ENCODE measurements around the gene CLIC5.
"Not testable (repeated sequence)": the region's sequence is repeated elsewhere in the genome, so short reads cannot be mapped to it uniquely, and the experiment has no call there.

Gene CLIC5

DNA sequence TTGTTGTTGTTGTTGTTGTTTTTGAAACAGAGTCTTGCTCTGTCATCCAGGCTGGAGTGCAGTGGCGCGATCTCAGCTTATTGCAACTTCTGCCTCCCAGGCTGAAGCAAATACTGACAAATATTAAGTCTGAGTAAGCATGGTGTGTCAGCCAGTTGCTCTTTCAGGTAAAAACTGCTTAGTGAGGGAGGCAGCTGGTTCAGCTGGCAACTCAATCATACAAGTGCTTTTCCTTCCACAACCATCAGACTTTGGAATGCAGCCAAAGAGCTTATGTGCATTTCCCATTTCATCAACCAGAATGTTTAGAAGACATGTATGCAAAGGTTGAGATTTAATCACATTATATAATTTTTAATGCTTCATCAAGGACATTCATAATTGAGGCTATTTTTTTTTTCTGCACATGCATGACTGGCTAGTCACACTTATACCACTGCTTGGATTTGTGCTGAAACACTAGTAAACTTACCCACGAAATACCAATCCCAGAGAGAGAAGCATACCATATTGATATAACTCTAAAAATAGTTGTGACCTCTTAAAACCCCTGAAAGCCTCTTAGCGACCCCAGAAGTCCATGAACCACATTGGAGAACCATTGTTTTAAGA, 56.0 kb downstream of the CLIC5 start:
- DNase-seq, result peak; percentile 92

DNA sequence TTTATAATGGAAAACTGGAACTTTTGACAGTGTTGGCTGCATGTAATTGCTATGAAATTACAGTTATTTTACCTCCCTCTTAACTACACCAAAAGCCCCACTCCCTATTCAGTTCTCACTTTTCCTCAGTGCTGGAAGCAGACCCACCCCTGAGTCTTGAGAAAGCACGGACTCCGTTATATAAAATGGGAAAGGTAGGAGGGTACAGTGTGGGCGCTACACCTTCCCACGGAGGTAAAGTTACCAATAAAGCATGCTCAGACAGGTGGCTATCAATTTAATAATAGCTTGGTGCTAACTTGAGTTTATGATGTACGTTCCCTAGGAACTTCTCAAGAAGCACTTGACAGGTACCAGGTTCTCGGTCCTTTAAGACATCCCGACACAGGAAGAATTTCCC, 59.0 kb downstream of the CLIC5 start:
- DNase-seq, result no peak

DNA sequence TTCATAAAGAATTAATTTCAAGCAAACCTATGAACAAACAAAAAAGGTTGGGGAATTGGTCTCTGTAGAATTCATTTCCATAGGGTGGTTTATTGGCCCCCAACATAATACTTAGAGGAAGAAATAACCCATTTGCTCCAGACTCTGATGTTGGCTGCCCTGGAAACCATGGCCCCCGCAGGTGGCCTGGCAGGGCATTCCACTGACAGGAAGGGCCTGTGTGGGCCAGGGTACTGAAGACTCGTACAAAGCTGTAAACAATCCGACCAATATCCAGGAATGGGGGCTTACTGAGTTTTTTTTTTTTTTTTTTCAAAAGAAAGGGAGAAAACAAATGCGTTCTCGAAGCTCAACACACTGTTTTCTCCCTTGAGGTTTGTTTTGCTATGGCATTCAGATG, 59.5 kb downstream of the CLIC5 start:
- DNase-seq, result no peak

DNA sequence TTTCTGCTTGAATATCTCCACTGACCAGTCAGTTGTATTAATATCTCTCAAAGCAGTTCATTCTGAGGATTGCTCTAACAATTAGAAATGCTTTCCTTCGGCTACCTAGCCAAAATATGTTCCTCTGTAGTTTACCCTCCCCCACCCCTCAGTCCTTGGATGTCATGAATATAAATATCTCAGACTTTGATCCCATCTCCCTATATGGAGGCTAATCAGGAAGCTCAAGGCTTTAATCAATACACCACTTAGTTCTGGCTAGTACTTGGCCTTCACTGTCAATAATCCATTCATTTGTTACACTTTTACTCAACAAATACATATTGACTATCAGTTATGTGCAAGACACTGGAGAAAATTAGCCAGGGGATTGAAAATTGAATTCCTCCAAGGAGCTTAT, 60.1 kb downstream of the CLIC5 start:
- no peak for DNase-seq

DNA sequence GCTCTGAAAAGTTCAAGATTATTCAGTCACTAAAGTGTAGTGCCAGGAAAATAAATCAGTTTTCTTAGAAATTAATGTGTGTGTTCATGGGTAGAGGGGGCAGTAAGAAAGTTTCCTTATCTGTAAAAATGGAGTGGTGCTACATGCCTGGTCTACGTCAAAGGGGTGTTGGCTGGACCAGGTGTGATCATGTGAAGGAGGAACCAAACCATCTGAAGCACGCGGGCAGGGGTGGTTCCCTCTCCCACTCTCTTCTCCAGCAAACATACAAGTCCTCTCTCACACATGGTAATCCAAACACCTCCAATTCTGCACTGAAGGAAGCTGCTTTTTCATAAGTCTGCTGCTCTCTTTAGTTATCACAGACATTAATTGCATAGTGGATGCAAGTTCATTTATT, 63.1 kb downstream of the CLIC5 start:
- DNase-seq, result no peak

DNA sequence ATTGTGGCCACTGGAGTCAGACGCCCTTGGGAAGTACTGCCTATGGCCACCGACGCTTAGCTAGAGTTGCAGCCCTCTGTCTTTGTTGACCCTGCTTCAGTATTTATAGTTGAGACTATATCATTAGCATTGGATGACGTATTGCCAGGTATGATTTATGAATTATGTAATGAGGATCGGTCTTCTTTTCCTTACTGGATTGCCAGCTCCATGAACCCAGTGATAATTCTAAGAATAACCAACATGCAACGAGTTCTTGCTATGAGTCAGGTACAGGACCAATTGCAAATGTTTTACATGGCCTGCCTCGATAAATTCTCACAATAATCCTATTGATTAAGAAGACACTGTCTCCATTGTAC, 63.5 kb downstream of the CLIC5 start:
- no peak for DNase-seq

DNA sequence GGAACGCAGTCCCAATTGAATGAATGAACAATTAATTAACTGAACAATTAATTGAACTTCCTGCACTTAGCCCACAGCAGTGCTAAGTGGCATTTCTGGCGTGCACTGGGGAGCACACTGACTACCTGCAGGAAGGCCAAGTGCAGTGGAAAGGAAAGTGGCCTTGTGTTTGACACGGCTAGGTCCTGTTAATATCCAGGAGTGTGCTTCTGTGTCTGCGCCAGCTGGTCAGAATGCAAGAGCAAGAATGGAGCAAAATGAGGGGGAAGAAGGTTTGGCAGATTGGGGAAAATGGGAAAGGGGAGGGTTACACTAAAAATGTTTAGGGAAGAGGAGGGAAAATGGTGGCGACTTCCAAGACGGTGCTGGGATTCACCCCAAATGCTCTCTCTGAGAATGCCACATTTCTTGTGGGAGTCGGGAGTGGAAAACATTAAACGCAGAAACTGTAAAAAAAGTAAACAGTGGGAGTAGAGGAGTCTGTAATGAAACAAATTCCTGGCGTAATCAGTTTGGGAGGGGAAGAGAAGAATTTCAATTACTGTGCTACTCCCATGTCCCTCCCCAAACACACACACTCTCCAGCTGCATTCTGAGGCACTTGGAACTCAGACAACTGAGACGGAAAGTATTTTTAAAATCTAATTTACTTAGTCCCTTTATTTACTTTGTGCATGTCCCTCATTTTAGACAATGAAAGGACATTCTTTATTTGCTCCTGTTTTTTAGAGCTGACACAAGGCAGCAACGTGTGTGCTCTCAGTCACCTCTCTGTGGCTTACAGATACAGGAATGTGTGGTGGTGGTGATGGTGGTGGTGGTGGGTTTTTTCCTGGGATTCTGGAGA, 64.1 kb downstream of the CLIC5 start:
- no peak for DNase-seq

DNA sequence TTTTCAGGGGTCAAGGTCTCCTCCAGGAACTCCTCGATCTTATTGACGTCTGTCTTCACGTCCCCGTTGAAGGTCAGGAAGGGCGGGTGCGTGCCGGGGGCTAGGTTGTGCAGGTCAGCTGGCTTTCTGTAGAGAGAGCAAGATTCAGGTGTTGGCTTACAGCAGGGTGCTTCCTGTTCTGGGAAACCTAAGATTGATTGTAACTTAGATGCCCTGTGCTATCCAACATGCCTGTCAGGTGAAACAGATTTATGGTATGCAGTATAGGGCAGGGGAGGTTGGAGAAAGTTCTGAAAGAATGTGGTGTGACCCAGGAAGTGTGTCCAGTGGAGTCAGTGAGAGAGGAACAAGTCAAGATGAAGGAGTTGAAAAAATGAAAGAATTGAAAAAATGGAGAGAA, 66.4 kb downstream of the CLIC5 start:
- no peak for DNase-seq

DNA sequence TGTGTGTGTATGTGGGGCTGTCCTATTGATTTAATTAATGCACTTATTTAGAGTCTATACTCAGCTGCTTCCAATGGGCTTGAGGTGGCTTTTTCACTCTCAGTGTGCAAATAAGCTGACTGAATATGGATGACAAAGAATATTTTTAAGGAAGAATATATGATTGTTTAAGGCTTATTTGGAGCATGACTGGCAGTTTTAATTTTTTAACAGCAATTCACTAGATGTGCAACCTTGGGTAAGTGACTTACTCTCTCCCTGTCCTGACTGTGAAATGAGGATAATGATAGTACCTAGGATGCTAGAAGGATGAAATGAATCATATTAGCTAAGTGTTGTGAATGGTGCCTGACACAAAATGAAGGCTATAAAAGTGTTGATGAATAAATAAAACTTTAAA, 67.9 kb downstream of the CLIC5 start:
- DNase-seq, result no peak

DNA sequence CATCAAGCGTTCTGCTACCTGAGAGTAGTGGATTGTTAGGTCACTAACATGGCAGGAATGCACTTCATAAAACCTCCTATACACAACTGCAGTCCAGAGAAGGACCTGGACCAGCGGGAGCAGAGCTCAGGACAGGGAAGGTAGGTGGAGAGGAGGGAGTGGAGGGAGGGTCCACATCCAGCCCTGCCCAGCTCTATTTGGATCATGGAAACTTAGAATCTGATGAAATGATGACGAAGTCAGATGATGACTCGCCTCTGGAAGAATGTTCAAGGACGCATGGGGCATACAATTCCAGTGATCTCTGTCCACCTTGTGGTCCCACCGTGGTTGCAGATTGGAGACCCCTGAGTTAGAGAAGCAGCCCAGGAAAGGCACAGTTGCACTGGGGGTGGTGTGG, 68.8 kb downstream of the CLIC5 start:
- no peak for DNase-seq

DNA sequence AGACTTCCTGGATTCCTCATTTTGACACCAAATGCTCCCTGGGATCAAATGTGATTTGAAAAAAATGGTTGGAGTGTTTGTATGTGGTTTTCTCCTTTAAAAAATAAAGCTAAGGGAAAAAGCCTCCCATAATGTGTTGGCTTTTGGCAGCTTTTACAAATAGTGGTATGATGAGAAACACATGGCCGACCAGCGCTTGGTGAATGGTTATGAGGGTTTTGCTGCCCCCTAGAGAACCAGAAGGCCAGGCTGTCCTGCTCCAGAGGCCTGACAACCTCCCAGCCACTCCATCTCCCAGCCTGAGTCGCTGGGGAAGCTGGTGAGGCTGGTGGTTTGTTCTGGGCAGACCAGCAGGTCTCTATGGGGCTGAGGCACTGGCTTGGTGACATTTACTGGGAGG, 69.3 kb downstream of the CLIC5 start:
- no peak for DNase-seq

DNA sequence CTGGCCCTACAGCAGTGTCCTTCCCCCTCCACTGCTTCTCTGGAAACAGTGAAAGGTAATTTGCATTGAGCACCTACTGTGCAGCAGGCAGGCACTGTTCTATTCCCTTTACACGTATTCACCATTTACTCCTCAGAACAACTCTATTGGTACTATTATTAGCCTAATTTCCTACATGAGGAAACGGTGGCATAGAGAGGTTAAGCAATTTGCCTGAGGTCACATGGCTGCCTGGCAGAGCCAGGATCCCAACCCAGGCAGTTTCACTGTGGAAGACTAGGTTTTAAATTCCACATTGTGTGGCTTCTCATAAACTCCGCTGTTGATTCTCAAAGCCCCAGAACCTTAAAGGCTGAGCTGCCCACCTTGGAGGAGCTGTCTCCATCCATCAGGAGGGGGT, 72.7 kb downstream of the CLIC5 start:
- DNase-seq, result no peak

DNA sequence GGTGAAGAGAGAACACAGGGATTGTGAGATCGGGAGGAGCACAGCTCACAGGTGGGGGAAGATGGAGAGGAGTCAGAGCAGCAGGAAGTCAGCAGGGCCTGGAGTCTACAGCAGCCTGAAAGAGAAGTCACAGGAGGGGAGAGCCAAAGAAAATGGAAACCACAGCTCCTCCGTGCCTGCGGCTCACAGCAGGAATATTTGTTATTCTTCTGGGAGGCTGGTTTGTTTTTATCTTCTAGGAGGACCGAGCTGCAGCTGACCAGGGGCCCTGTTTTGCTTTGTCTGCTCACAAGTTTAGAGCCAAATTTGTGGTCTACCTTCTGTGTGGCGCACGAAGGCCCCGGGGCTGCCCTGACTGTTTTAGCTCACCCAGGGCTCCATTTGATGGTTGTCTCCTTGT, 81.8 kb downstream of the CLIC5 start:
- DNase-seq, result no peak

DNA sequence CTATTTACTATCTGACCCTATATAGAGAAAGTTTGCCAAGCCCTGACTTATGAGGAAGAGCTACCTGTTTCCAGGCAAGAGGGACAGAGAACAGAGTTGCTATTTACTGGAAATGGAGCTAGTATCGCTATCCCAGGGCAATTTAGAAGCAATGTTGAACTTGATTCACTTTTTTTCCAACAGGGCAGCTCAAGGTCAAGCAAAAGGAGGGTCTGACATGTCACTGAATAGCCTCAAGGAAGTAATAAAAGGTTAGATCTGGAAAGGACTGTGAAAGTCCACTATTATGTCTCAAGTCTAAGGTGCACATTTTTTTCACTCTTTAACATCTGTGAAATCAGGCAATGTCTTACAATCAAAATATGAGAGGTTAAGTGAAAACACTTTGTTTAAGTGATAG, 84.4 kb downstream of the CLIC5 start:
- DNase-seq, result no peak

DNA sequence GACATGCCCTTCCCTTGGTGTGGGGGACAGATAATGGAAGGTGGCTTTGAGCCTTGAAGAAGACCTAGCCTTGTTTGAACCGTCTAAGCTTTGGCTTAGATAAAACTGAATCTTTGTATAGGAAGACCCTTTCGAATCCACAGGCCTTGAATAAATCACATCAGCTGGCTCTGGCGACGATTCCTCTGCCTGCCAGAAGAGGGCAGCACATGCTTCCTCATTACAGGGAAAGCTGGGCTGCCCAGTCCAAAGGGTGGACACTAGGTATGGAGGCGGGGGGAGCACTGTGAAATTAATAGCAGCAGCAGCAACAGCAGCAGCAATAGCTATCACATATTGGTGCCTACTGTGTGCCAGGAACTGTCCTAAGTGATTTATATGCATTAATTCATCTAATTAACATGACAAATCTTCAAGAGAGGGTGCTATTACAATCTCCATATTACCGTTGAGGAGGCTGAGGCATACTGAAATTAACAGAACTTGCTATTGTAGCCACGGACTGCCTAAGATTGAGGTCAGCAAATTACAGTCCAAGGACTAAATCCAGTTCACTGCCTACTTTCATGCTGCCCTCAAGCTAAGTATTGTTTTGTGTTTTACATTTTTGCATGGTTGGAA, 85.1 kb downstream of the CLIC5 start:
- peak; percentile 87 for DNase-seq

DNA sequence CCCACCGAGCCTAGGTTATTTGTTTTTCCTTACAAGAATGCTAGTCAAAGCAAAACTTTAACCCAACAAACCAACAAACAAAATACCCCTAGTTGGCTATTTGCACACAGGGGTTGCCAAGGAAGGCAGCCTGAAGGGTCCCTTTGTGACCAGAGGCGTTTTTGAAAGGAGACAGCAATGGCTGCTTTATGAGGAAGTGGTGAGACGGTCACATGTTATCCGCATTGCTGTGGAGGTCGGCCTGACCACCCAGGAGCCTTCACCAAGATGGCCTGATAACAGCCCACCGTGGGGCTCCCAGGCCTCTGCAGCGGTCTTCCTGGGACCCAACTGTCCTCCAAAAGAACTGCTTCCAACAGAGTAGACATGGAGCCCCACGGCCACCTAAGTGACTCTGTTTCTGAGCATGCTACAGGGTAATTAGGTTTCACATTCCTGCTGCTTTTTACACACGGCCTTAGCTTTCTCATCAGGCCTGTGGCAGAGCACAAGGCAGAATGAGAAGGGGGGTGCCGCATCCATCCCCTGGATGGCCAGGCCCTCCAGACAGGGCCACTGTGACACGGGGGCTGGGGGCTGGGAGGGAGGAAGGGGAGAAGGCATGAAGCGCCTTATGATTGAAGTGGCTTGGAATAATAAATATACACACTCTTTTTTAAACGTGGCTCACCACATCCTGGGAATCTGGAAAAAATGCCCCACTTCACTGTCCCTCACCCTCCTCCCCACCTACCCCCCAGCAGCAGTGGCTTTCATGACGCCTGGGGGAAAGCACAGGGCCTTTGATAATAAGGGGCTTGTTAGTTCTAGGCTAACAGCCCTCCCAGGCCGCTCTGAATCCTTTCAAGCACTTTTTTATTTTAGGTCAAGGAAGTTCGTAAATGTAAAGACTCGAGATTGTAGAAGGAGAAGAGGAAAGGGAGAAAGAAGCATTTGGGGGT, 86.0 kb downstream of the CLIC5 start:
- DNase-seq, result no peak

DNA sequence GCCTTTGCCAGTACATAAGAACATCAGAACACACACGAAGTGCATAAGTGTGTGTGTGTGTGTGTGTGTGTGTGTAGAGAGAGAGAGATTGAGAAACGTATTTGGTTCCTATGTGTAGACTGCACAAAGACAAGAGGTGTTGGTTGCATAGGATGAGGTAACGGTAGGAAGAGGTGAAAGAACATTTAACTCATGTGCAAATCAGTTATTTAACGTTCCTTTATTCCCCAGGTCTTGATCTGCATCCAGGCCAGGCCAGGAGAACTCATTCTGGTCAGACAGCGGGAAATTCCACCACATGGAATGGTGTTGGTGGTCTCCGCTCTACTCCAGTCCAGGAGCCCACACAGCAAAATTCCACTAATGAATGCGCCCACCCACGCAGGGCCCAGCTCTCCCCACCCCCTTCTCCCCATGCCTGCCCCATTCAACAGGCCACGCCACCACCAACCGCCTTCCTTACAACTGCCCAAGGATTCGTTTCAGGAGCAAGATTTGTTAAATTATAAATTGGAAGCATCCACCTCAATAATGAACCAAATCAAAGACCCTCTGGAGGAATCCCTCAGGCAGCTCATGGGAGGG, 86.8 kb downstream of the CLIC5 start:
- DNase-seq, result no peak

DNA sequence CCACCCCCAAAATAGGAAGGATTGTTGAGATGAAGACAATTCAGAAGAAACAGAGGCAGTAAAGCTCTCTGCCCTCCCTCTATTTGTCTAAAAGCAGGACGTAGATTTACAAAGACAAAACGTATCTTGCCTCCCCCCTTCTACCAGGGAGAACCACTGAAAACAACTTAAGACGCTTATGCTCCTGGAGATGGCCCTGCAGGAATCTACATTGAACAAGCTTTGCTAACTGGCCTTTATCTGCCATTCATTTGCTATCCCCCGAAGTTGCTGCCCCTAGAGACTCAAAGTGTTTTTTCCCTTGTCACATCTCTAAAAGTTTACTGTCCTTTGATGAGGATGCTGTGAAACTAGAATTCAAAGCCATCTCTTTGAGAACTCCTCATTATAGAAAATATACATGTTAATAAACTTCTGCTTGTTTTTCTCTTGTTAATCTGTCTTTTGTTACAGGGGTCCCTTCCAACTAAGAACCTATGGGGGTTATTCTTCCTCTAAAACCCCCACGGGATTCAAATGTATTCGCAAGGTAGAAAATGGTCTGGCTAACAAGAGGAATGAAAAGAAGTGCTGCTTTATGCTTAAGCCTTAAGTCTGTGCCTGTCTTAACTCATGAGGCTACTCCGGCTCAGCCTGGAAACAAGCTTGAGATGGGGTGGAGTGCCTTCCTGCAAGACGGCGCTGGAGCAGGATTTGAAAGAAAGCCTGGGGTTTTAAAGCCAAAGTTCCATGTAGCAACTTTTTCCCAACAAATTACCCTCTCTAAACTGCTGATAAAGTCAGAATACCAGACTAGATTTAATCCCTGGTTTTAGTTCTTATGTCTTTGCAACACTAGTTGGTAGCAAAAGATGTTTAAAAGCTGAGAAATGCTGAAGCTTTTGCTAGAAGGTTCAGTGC, 88.0 kb downstream of the CLIC5 start:
- no peak for DNase-seq

DNA sequence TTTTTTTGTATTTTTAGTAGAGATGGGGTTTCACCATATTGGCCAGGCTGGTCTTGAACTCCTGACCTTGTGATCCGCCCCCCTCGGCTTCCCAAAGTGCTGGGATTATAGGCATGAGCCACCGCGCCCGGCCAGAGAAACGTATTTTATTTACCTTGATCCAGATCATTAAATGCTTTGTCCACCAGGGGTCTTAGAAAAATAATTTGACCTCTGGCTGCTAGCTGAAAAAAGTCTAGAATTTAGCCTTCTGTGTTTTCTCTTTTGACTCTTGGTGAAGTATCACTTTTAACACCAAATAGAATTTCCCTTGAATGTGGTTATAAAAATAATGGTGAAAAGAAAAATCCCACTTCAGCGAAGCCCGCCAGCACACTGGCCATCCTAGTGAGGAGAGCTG, 89.2 kb downstream of the CLIC5 start:
- not testable (repeated sequence) for DNase-seq

DNA sequence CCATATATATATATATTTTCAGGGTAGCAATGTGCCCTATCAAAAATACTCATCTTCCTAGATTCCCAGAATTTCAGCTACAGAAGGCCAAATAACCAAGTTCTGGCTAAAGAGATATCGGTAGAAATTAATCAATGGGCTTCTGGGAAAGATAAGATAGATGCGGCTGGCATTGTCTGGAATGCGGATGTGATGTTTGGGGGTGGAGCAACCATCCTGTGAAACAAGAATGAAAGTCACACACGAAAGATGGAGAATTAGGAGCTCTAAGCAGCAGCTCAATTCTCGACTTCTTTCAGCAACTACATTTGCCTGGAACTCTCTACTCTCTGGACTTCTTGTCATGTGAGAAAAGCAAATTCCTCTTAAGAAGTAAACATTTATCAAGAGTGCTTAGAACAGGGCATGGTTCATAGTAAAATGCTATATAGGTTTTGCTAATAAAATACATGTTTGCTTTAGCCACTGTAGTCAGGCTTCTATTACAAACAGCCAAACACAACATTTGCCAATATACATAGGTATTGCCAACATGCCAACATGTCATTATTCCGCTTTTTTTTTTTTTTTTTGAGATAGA, 90.8 kb downstream of the CLIC5 start:
- DNase-seq, result no peak

DNA sequence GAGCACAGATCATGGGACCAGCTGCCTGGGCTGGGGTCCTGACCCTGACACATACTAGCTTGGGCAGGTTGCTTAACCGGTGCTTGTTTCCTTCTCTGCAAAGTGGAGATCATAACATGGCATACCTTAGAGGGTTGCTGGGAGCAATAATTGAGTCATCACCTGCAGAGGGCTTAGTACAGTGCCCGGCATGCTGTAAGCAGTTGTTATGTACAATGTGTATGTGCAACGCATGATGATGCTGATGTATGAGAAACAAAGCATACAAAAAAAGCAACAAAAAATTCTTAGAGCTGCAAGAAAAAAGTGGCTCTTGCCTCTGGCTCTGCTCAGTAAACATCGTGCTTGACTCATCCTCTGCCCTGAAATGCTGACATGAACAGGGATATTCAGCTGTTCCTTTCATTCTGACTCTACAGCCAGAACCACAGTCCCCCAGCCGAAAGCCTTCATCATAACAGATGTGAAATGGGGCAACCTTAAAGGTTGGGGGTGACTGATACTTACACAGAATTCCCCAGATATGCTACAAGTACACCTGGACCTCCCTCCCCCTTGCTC, 91.7 kb downstream of the CLIC5 start:
- DNase-seq, result no peak

Measured in NCI-H510A treated with DMSO at 0.1 percent for 48 hours (cell line).